ENCODE data around the gene GIMD1.
"Not testable (repeated sequence)": the region's sequence is repeated elsewhere in the genome, so short reads cannot be mapped to it uniquely, and the experiment has no call there.

GIMD1 gene

GRCh38 chr4:106344647-106344970 is 24.0 kb downstream of the GIMD1 start:
- no peak for DNase-seq

DNA sequence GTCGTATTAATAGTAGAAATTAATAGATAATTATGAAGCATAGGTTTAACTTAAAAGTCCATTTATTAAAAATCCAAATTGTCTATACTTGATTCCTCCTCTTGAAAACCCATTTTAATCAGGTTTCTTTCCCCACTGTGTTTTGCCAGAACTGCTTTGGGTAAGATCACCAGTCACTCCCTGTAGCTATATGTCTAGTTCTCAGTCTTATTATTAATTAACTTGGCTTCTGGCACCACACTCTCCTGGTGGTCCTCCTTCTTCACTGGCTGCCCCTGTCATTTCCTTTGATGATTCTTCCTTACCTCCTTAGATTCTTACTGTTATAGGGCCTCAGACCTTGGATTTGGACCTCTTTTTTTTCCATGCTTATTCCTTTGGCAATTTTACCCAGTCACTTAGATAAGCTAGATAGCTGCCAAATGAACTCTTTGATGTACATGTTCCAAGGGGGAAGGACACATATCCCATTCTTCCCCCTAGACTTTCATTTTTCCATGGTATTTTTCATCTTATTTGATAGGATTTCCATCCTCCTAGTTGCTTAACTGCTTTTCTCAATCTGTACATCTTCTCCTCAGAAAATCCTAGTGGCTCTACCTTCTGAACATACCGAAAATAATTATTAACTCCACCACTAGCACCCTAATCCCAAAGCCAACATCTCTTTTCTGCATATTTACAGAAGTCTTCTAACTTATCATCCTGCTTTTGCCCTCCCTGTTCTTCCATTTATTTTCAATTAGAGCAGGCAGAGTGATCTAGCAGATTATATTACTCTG is 24.5 kb downstream of the GIMD1 start:
- DNase-seq = no peak

- DNase-seq = no peak
Measured at GRCh38 chr4:106340774-106341173, 27.8 kb downstream of the GIMD1 start.

DNA sequence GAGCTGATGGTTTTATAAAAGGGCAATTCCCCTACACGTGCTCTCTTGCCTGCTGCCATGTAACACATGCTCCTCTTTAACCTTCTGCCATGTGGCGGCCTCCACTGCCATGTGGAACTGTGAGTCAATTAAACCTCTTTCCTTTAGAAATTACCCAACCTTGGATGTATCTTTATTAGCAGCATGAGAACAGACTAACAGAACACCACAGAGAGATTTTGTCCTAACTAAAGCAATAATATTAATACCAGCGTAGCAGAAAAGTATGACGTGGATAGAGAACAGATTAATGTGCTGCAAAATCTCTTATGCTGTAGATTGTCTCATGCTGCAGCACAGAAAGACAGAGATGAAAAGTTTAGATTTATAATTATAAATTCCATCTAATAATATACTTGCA is 29.1 kb downstream of the GIMD1 start:
- no peak for DNase-seq

GRCh38 chr4:106338671-106339070 is 29.9 kb downstream of the GIMD1 start:
- DNase-seq = no peak

GRCh38 chr4:106337916-106338315 is 30.7 kb downstream of the GIMD1 start:
- DNase-seq = no peak

DNA sequence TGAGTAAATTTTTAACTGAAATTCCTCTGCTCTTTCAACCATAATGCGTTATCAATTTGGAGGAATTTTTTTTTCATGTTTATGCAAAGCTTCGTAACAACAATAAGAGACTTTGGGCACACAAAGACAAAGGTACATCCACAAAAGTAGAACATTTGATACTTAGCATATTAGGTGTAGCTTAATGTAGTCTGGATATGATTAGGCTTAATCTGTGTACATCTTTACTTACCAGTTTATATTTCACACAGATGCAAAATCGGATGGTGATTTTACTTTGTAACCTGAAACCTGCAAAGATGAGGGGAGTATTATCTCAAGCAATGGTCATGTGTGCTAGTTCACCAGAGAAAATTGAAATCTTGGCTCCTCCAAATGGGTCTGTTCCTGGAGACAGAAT is 32.0 kb downstream of the GIMD1 start:
- no peak for DNase-seq

DNA sequence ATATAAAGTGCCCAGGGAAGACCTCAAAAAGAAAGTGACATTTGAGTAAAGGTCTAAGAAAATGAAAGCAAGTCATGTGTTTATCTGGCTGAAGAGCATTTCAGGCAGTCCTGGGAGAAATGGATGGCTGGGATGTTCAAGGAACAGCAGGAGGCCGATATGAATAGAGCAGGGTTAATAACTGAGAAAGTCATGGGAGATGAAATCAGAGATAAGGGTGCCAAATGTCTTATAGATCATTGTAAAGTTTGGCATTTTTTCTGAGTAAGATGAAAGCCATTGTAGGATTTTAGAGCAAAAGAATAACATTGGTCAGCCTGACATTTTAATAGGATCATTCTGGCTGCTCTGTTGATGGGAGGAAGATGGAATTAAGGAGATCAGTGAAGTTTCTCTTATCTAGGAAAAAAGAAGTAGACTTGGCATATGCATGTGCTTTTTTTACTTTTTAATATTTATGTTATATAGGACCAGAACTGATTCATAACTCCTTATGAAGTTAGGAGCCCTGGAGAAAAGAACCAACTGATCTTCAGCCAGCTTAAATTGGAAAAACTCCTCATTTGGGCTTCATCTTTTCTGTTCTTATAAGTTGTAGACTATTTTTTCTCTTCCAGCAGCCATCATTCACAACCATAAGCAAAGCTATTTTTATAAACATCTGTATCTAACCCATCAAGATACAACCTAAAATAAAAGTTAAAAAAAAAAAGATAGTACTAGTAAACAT is 33.7 kb downstream of the GIMD1 start:
- DNase-seq = no peak

DNA sequence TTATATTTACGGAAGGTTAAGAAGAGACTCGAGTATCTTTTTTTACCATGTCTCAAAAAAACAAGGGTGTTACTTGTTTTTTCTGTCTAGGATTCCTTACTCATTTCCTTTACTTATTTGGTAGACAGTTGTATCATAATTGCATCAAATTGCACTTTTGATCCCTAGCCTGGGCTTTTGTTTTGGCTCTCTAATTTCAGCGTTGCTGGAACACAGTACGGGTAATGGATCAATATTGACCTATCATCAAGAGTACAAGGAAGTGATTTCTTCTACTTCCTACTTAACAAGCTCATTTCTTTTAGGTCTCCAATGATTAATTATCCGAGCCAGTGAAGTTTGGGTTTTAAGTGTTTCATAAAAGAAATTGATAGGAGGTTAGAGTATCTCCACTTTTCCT is 35.4 kb downstream of the GIMD1 start:
- DNase-seq = no peak

DNA sequence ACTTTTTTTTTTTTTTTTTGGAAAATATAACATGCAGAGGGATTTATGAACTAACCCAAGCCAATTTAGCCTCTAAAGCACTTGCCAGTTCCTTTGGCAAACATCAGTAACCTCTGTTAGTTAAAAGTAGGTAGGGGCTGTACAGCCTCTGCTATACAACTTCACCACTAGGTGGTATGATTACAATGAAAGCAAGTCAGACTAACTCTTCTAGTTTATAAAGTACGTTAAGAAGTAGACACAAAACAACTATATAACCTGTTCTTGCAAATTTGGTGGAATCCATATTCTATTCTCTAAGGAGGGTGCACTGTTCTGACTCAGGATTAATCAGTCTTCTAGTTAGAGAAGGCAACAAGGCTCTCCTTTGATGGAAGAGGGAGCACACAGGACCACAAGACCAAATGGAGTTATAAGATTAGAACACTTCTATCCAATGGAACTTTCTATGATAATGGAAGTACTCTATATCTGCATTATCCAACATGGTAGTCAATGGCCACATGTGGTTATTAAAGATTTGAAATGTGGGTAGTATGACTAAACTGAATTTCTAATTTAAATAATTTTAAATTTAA is 39.4 kb downstream of the GIMD1 start:
- DNase-seq = peak; percentile 1 to 2

DNA sequence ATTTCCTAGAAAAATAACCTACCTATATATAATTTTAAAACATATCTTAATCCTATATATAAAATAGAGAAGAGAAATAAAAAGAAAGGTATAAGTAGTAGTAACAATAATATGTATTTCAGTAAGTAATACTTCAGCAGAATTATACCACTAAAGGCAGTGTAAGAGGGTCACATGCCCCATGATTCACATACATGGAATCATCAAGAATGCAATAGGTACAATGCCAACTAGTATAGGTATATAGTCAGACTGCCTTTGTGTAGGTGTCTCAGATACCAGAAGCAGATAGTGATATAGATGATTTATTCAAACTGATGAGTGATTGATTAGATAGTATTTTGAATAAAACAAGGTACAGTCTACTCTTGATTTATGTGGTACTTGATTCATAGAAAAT is 42.8 kb downstream of the GIMD1 start:
- no peak for DNase-seq

DNA sequence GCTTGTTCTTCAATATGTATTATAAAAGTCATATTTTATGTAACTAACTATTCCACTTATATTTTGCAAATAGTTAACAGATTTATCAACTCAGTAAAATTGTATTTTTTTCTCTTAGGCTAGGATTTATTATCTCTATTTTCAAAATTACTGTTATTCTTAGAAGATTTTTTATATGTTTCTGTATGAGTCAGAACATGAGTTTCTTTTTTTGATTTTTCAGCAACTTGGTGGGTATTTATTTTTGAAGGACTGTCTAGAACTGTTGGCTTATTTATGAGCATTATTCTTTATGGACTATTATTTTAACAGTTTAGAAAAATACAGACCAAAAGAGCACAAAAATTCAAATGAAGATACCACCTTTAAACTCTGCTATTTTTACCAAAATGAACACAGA is 45.5 kb downstream of the GIMD1 start:
- DNase-seq = no peak

DNA sequence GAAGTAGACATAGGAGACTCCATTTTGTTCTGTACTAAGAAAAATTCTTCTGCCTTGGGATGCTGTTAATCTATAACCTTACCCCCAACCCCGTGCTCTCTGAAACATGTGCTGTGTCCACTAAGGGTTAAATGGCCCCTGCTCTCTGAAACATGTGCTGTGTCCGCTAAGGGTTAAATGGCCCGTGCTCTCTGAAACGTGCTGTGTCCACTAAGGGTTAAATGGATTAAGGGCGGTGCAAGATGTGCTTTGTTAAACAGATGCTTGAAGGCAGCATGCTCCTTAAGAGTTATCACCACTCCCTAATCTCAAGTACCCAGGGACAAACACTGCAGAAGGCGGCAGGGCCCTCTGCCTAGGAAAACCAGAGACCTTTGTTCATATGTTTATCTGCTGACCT is 46.8 kb downstream of the GIMD1 start:
- DNase-seq = not testable (repeated sequence)

DNA sequence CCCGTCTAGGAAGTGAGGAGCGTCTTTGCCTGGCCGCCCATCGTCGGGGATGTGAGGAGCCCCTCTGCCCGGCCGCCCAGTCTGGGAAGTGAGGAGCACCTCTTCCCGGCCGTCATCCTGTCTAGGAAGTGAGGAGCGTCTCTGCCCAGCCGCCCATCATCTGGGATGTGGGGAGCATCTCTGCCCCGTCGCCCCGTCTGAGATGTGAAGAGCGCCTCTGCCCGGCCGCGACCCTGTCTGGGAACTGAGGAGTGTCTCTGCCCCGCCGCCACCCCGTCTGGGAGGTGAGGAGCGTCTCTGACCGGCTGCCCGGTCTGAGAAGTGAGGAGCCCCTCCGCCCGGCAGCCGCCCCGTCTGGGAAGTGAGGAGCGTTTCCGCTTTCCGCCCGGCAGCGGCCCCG is 47.4 kb downstream of the GIMD1 start:
- DNase-seq = not testable (repeated sequence)

DNA sequence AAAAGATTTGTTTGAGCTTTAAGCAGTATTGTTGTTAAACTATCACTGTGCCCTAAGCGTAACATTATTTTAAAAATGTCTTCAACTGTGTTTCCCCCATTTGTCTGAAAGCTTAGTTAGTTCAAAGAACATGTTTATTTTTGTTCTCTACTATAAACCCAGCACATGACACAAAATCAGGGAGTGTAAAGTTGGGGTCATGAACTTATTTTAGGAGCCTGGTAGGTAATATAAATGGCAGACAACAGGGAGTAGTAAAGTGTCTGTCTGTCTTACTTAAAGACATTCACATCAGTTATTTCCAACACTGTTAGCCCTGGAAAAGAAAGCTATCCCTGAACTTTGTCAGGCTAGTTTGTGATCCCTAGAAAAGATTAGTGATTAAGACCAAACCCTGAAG is 48.3 kb downstream of the GIMD1 start:
- no peak for DNase-seq

DNA sequence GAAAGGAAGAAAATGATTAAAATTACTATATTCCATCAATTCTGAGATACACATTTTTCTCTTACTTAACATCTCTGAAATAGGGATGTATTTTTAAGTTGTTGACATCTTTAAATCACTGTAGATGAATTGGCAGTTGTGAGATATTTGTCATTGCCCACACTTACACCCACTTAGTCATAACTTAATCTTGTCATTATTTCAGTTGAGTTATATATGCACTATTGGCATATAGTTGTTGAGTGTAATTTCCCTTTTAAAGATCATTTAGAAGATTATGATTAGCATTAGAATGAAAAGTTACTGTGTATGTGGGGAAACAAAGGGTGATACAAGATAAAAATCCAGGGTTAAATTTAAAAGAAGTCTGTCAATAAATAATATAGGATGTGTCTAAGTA is 50.1 kb downstream of the GIMD1 start:
- no peak for DNase-seq

DNA sequence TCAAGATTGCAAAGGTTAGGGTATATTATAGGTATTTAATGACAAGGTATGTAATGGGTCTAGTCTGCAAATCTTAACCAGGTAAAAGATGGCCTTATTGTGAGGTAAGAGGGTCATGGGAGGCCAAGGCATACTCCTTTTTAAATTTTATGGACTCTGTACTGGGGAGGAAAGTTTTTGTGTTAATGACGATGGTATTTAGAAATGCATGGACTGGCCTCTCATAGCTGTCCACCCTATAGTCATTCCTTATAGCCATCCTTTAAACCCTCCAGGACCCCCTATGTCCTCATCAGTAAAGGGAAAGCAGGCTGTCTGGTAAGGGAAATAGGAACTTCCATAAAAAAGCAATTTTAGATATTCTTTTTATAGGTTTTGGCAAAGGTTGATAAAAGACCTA is 50.8 kb downstream of the GIMD1 start:
- no peak for DNase-seq

DNA sequence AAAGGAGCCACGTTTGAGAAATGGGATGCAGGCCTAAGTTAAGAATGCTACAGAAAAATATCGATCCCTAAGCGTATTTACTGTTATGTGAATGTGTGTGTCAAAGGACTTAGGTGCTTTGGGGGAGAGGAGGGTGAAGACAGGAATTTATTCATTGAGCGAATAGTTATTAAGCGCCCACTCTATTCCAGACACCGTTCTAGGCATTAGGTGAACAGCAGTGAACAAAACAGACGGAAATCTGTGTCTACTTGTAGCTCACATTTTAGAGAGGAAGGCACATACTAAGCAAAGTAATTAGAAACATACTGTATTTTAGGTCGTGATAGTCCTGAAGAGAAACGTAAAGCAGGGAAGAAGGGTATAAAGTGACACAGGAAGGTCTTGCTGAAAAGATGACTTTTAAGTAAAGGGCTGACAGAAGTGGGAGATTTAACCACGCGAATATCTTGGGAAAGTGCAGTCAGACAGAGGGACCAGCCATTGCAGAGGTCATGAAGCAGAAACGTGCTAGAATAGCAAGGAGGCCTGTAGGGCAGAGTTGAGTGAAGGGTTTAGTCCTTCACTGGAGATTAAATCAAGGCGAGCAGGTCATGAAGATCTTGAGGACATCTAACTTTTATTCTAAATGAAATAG is 51.7 kb downstream of the GIMD1 start:
- DNase-seq = no peak

DNA sequence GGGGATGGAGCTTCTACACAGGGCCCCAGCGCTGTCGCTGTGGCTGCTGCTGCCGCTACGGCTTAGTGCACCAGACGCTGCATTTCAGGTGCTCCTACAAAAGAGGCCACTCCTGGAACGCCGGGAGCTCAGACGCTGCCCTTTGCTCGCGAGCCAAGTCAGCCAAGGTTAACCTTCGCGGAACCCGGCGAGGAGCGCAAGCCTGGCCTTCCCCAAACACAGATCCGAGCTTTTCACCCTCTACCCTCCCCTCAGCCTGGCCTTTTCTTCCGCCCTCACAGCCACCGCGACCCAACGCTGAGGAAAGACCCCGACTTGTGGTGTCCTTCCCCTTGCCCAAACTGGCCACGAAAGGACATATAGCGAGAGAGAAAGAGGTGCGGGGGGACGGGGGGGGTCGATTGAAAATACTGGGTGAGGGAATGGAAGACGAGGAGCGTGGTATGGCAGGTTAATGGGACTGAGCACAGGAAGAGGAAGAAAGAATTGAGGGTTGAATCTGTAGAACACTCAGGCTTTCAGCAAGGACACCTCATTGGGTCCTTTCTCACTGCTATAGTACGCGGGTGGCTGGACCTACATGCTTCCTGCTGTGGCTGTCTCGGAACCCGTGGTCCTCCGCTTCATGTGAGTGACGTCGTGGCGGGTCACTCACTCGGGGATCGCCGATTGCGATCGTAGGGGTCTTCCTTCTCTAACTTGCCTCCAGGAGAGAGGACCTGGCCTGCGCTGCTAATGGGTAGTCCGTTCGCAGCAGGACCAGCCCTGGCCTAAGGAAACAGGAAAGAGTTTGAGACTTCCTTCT is 52.4 kb downstream of the GIMD1 start, which contains the start of the genes AIMP1 and TBCK:
TSS of gene AIMP1 (plus strand) at position 583 of the 805 bp plus-strand sequence. CDS start 8,460 bp downstream, outside the sequence.
TSS of gene TBCK (minus strand) at position 242 of the 805 bp plus-strand sequence. CDS start 7,249 bp downstream, outside the sequence.
- DNase-seq = peak; percentile 60 to 69

DNA sequence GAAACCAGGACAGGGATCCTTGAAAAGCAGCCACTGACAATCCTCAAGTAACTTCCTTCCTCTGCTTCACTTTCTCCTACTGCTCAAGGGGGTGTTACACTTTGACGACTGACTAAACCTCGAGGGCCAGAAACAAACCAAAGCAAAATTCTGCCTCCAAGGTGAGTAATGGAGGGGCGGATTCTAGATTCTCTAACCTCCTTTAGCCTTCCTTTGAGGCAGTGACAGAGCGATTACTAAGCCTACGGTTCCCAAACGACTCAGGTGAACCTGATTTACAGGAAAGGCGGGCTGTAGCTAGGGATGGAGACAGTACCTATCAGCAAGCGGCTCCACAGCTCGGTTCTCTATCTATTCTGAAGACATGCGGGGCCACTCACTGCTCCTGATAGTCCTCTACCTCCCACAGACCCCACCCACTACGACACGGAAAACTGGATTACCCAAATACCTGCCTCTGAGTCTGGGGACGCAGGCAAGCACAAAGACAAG is 53.1 kb downstream of the GIMD1 start:
- no peak for DNase-seq

- no peak for DNase-seq
Measured at GRCh38 chr4:106314960-106315359, 53.6 kb downstream of the GIMD1 start.

- DNase-seq = no peak
Measured at GRCh38 chr4:106312997-106313522, 55.5 kb downstream of the GIMD1 start.

All from SHP77 (cell line).